ENCODE data around the gene TRIM29.

The TRIM29 gene

GRCh38 chr11:120122924-120123683 lies 14.8 kb downstream of the TRIM29 start:
- Histone ChIP-seq H3K9me3 (no peaks in the 10 kb centered on the region), H3K4me1 (peaks cover 18% of the 10 kb centered on the region), H3K36me3 (no peaks in the 10 kb centered on the region), H3K4me3 (ENCODE audit: low read depth, low read length) (no peak overlapping the region), H3K27me3 (no peaks in the 10 kb centered on the region)
- no peak for TF ChIP-seq CTCF (IDR thresholded peaks at IDR 0.05; ENCODE audit: low read depth, low read length)
- DNase-seq: no peak

DNA sequence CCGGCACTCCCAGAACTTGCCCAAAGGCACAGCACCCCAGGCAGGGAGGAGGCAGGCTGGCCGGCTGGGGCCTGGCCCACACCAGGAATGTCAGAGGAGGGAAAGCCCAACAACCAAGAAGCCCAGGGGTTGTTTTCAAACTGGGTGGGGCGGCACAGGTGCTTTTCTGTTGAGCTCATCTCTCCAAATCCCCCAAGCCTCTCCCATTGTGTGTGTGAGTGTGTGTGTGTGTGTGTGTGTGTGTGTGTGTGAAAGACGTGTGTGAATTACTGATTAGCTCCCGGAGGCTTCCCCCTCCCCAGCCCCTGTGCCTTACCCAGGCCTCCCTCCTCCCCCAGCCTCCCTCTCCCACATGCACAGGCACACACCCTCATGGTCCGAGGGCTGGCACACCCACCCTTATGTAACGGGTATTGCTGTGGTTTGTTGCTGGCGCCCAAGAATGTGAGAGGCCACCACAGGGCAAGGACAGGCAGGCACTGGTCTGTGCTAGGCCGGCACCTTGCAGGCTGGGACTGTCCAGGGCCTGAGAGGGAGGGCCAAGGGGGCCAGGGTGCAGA lies 15.9 kb downstream of the TRIM29 start:
- Histone ChIP-seq H3K9me3 (no peaks in the 10 kb centered on the region), H3K4me1 (peaks cover 14% of the 10 kb centered on the region), H3K4me3 (ENCODE audit: low read depth, low read length) (no peak overlapping the region), H3K27me3 (no peaks in the 10 kb centered on the region), H3K36me3 (no peaks in the 10 kb centered on the region)
- TF ChIP-seq CTCF (IDR thresholded peaks at IDR 0.05; ENCODE audit: low read depth, low read length): no peak
- no peak for DNase-seq

DNA sequence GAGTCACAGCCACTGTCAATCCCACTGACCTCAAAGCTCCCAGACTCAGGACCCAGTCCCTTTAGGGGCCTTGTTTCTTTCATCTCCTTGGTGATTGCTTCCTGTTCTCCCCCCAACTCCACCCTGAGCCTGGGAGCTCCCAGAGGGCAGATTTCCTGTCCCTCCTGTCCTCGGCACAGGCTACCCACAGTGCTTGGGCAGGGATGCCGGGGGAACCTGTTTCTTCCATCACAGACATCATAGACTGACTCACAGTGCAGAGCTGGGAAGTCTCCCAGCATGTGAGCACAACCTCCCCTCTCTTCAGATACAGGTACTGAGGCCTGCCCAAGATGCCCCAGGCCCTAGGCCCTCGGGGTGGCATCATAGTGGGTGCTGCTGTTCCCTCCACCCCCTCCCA lies 16.6 kb downstream of the TRIM29 start:
- H3K36me3 ChIP-seq: no peaks in the 10 kb centered on the region
- peaks cover 8% of the 10 kb centered on the region for H3K4me1 ChIP-seq
- no peak for DNase-seq
- H3K27me3 ChIP-seq: no peaks in the 10 kb centered on the region
- no peak for TF ChIP-seq CTCF (IDR thresholded peaks at IDR 0.05; ENCODE audit: low read depth, low read length)
- H3K4me3 ChIP-seq (ENCODE audit: low read depth, low read length): no peak overlapping the region
- no peaks in the 10 kb centered on the region for H3K9me3 ChIP-seq

GRCh38 chr11:120120805-120121335 lies 17.0 kb downstream of the TRIM29 start:
- H3K36me3 ChIP-seq: no peaks in the 10 kb centered on the region
- H3K27me3 ChIP-seq: no peaks in the 10 kb centered on the region
- H3K9me3 ChIP-seq: no peaks in the 10 kb centered on the region
- H3K4me3 ChIP-seq (ENCODE audit: low read depth, low read length): no peak overlapping the region
- no peak for DNase-seq
- H3K4me1 ChIP-seq: peaks cover 8% of the 10 kb centered on the region
- no peak for TF ChIP-seq CTCF (IDR thresholded peaks at IDR 0.05; ENCODE audit: low read depth, low read length)

DNA sequence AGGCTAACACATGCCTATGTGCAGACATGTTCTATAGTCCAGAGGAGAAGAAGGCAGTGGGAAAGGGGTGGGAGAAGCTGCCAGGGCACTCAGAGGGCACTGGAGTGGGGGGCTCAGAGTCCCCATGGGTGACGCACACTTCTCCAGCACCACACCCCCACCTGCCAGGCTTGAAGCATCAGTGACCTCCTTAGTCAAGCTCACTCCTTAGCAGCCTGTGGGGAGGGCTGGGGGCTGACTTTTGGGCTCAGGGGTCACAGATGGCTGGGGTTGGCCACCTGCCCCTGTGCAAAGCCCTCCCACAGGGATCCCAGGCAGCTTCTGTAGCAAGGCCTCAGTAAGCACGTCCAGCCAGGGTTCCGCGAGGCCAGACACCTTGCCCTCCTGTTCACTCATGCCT lies 18.8 kb downstream of the TRIM29 start:
- DNase-seq: no peak
- TF ChIP-seq CTCF (IDR thresholded peaks at IDR 0.05; ENCODE audit: low read depth, low read length): no peak
- no peaks in the 10 kb centered on the region for H3K9me3 ChIP-seq
- H3K36me3 ChIP-seq: no peaks in the 10 kb centered on the region
- no peaks in the 10 kb centered on the region for H3K4me1 ChIP-seq
- no peak overlapping the region for H3K4me3 ChIP-seq (ENCODE audit: low read depth, low read length)
- no peaks in the 10 kb centered on the region for H3K27me3 ChIP-seq

DNA sequence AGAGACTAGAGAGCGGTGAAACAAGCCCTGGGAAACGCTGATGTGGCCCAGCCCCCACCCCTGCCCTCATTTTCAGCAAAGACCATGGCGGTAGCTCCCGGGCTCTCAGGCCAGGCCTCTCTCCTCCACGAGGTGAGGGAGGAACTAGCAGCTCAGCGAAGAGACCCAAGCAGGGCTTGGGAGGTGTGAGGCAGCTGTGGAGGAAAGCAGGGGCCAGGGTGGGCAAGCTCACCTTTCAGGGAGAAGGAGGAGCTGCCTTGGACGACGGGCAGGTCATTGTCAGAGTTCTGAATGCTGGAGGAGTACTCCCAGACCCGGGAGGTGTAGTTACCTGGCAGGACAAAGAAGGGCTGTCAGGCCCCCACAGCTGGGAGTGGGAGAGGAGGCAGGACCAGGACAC lies 19.9 kb downstream of the TRIM29 start:
- no peak for TF ChIP-seq CTCF (IDR thresholded peaks at IDR 0.05; ENCODE audit: low read depth, low read length)
- Histone ChIP-seq H3K9me3 (no peaks in the 10 kb centered on the region), H3K4me3 (ENCODE audit: low read depth, low read length) (no peak overlapping the region), H3K27me3 (no peaks in the 10 kb centered on the region), H3K4me1 (no peaks in the 10 kb centered on the region), H3K36me3 (no peaks in the 10 kb centered on the region)
- DNase-seq: no peak

All from BE2C (cell line).